GM18526 (cell line): ENCODE measurements around the gene CWC22.

Source experiments
- POLR2A ChIP-seq: IDR thresholded peaks from 3 replicates; pipeline ENCODE4 v1.6.1; 2011; ENCODE audit not compliant: insufficient read length; ENCODE audit errors: extremely low read depth

The CWC22 gene

DNA sequence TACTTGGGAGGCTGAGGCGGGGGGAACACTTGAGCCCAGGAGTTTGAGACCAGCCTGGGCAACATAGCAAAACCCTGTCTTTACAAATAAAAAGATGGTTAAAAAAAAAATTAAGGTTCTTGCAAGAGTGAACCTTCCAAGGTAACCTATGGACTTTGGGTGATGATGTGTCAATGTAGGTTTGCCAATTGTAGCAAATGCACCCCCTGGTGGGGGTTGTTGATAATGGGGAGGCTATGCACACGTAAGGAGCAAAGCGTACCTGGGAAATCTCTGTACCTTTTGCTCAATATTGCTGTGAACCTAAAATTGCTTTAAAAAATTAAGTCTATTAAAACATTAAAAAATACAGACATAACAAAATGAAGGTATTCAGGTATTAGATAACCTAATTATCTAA lies 70.4 kb downstream of the CWC22 start:
- no peak for TF ChIP-seq POLR2A

GRCh38 chr2:179936141-179936540 lies 71.0 kb downstream of the CWC22 start:
- TF ChIP-seq POLR2A = no peak

DNA sequence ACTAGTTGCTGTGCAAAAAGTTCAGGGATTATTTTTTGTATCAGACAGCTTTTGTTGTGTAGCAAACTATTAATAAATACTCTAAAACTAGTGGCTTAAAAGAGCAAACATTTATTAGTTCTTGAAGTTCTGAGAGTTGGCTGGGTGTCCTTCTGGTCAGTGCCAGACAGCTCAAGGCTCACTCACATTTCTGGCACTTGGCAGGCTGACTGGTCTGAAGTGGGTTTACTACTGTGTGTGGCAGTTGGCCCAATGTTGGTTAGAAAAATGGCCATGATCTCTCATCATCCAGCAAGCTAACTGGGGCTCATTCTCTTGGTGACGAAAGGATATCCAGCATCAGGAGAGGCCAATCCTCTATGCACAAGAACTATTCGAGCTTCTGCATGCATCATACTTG lies 74.3 kb downstream of the CWC22 start:
- no peak for TF ChIP-seq POLR2A

DNA sequence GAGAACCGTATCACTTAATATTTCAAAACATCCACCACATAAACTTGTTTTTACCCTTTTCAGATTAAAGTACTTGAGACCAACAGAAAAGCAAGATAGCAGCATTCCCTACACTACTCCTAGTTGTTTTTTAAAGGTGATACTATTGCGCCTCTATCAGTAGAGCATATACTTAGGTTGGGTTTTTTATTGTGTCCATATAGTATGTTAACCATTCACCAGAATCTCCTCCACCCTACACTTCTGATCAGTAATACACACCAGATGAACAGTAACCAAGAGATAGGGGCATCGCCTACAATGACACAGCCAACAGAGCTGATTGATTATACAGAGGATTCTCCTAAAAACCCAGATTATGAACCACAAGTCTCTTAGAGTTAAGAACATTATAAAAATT lies 75.6 kb downstream of the CWC22 start:
- TF ChIP-seq POLR2A = no peak

- no peak for TF ChIP-seq POLR2A
These were observed 80.1 kb downstream of the CWC22 start for GRCh38 chr2:179927041-179927440.

DNA sequence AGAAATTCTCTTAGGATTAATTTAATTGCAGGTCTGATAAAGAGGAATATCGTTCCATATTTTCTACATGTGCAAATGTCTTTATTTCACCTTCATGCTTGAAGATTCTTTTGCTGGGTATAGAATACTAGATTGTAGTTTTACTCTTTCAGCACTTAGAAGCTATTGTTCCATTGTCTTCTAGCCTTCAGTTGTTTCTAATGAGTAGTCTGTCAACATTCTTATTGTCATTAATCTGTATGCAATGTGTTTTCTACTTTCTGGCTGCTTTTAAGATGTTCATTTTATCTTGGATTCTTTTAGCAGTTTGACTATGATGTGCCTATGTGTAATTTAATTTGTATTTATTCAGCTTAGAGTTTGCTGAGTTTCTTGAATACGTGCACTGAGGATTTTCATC lies 81.4 kb downstream of the CWC22 start:
- no peak for TF ChIP-seq POLR2A

- TF ChIP-seq POLR2A = no peak
These were observed 89.8 kb downstream of the CWC22 start for GRCh38 chr2:179917272-179917671.

DNA sequence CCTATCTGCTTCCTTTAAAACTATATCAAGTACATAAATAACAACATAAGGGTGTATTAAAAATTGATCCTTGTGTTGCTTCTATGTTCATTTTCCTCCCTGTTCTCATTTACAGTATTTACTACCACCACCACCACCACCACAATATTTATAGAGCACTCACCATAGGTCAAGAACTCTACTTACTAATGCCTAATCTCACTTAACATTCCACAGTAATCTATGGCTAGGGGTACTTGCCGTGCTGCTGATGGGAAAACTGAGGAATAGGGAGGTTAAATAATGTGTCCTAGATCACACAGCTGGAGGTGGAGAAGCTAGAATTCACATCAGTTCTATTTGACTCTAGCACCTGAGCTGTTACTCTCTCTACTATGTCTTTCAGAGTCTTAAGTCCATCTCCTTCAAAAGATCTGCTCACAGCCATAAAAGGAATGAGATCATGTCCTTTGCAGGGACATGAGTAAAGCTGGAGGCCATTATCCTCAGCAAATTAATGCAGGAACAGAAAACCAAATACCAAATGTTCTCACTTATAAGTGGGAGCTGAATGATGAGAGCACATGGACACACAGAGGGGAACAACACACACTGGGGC lies 91.6 kb downstream of the CWC22 start:
- TF ChIP-seq POLR2A = no peak

DNA sequence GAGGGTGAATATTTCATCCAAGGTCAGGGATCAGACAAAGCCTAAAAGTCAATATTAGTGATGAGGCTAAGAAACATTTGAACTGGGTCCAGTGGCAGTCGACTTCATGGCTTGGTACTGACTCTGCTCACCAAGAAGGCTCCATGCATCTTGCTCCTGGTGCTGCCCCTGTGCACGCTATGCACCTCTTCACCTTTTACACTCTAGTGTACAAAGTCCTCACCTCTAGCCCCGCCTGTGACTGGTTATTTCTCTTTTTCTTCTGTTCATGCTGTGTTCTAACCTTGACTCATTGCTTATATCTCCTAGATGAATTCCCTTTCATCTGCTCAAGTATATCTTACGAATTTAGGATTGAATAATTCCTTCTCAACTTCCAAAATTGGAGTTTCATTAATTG lies 93.3 kb downstream of the CWC22 start:
- TF ChIP-seq POLR2A = no peak

- no peak for TF ChIP-seq POLR2A
These were observed 95.5 kb downstream of the CWC22 start for GRCh38 chr2:179911569-179911968.

GRCh38 chr2:179910735-179911113 lies 96.4 kb downstream of the CWC22 start:
- no peak for TF ChIP-seq POLR2A

GRCh38 chr2:179909845-179910734 lies 97.0 kb downstream of the CWC22 start:
- TF ChIP-seq POLR2A = no peak

- TF ChIP-seq POLR2A = no peak
These were observed 106.4 kb downstream of the CWC22 start for GRCh38 chr2:179900655-179901054.

- no peak for TF ChIP-seq POLR2A
These were observed 107.4 kb downstream of the CWC22 start for GRCh38 chr2:179899666-179900065.

DNA sequence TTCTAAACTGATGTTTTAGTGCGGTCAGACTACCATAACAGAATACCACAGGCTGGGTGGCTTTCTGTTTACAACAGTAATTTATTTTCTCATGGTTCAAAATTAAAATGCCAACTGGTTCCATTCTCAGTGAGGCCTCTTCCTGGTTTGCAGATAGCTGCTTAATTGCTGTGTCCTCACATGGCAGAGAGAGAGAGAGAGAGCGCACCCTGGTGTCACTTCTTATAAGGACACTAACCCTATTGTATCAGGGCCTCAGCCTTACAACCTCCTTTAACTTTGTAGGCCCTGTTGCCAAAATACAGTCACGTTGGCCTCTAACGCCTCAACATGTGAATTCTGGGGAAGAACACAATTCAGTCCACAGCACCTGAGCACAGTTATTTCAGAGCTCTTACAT lies 108.2 kb downstream of the CWC22 start:
- no peak for TF ChIP-seq POLR2A
